Fibroblast of pulmonary artery (primary cell): ENCODE measurements around the gene ZSWIM6.

Experiments
- DNase-seq: peaks from one replicate; pipeline ENCODE4 v3.0.0-alpha.2; 2010; ENCODE audit warnings: low read depth
- H3K4me3 ChIP-seq: replicated peaks from 2 replicates; pipeline ENCODE4 v1.5.1; 2011; ENCODE audit warnings: low read depth, mild to moderate bottlenecking, control low read depth, low read length, moderate library complexity
- CTCF ChIP-seq: IDR thresholded peaks from 2 replicates; pipeline ENCODE4 v1.5.1; 2011; ENCODE audit warnings: mild to moderate bottlenecking, control low read depth, low read length, inconsistent platforms; ENCODE audit errors: missing control alignments

The ZSWIM6 gene

GRCh38 chr5:61394078-61394704 lies 62.1 kb downstream of the ZSWIM6 start:
- DNase-seq = no peak
- no peak overlapping the region for H3K4me3 ChIP-seq
- no peak for TF ChIP-seq CTCF

GRCh38 chr5:61394793-61395192 lies 62.7 kb downstream of the ZSWIM6 start:
- no peak for DNase-seq
- H3K4me3 ChIP-seq = no peak overlapping the region
- TF ChIP-seq CTCF = no peak

DNA sequence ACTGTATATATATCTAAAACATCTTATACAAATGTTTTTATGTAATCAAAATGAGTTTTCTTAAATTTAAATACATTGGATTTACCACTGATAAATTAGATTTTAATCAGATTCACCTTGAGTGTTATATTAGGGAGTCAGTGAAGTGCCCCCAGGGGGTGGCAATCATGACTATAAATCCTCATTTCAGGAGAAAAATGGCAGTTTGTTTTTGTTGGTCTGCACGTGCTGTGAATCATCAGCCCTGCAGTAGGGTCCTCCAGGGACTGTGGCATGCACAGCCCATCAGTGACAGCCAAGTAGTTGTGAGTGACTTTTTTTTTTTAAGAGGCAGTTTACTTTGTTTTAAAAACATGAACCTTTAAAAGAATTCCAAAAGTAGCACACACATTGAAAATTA lies 65.2 kb downstream of the ZSWIM6 start:
- no peak for TF ChIP-seq CTCF
- H3K4me3 ChIP-seq = no peak overlapping the region
- no peak for DNase-seq

DNA sequence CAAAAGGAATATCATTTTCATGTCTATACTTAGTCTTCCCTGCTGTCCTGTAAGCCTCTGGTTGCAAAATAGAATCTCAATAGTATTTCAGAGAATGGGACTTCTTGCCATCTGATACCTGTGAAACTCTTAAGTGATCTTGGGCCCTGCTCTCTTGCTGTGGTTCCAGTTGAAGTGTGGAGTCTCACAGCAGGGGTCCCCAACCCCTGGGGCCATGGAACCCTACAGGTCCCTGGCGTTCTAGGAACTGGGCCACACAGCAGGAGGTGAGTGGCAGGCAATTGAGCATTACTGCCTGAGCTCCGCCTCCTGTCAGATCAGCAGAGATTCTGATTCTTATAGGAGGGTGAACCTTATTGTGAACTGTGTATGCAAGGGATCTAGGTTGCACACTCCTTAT lies 65.9 kb downstream of the ZSWIM6 start:
- no peak for DNase-seq
- TF ChIP-seq CTCF = no peak
- no peak overlapping the region for H3K4me3 ChIP-seq

DNA sequence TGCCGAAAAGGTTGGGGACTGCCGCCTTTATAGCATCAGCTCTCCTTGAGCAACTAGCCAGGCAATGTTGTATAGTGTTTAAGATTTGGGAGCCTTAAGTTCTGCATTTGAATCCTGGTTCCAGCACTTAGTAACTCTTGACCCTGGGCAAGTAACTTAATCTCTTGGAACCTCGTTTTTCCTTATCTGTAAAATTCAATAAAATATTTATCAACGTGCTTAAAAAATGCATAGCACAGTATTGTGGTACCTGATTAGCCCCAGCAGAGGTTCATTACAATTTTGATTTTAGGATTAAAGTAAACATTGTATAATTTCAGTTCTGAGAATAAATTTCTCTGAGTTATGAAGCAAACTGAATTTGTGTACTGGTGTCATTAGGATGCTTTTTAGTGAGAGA lies 66.4 kb downstream of the ZSWIM6 start:
- no peak for DNase-seq
- no peak overlapping the region for H3K4me3 ChIP-seq
- TF ChIP-seq CTCF = no peak

DNA sequence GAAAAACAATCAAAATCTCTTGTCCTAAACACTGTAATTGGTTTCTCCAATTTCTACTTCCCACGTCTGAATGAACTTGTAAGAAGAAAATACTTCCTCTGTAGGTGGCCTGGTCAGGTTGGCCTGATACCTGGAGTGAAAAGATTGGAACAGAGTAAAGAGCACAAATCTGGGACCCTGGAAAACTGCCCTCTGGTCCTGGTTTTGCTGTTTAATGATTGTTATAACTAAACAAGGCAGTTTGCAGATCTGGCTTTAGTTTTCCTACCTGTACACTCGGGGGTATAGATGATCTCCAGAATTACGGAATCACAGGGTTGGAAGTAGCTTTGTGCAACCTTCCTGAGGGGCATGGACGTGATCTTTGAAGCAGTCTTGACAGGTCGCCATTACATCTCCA lies 67.6 kb downstream of the ZSWIM6 start:
- H3K4me3 ChIP-seq = no peak overlapping the region
- no peak for TF ChIP-seq CTCF
- no peak for DNase-seq

DNA sequence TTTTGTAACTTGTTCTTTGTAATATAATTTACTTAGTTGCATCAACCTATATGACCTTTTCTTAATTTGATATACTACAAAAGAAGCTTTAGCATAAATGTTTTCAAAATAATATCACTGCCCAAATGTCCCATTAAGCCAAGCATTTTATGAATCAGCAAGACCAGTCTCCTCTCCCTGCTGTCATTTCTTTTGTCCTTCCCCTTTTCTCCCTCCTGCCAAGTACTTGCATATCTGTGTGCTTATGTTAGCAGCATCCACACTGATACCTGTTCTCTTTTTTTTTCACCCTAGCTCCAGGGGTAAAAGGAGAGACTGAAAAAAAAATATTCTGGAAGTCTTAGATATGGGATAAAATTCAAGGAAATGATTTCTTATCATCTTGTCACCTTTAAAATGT lies 69.7 kb downstream of the ZSWIM6 start:
- DNase-seq = peak; percentile 69
- no peak overlapping the region for H3K4me3 ChIP-seq
- TF ChIP-seq CTCF = no peak
